ENCODE measurements around the gene NMT1. TPM values are rescaled to one million over a fixed set of nuclear protein-coding genes. Genes with fewer than 3 reads are reported as not detected.

Gene NMT1
- polyA plus RNA-seq, 1 donor: 71.5 TPM

- DNase-seq: no peak
Observed at GRCh38 chr17:45149669-45150664, 88.8 kb downstream of the NMT1 start.

DNA sequence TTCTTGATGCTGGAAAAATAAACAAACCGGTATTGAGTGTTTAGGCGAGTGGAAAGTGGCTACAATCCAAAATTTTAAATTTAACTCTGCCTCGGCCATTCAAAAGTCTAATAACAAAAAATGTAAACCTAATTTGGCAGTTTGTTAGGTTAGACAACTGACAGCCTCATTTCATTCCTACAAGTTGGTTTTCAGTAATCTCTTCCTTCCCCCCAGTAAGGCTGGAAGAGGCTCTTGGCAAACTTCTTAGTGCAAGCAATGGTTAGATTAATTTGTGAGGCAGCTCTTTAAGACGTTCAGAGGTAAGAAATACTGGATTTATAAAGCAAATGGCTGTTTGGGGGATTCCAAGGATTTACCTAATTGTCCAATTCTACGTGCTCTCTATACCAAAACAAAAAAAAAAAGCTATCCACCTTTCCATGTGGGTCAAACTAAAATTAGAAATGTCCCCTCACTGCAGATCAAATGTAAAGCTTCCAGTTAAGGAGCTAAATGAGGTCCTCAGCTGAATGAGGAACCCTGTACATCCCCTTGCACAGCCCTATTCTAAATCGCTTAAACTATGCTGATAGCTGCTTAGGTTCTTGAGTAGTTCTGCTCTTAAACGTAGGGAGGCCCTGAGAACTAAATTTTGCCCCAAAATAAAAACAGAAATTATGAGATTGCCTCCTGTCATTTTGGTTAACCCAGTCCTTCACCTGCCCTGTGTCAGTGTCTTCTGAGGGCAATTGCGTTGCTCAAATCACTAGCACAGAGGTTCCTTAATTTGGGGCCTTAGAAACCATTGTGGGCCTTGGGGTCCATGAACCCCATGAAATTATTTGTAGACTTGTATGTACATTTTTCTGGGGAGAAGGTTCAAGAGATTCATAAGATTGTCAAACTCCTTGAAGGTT is 90.0 kb downstream of the NMT1 start:
- no peak for DNase-seq

GRCh38 chr17:45155029-45155428 is 93.9 kb downstream of the NMT1 start:
- no peak for DNase-seq

DNA sequence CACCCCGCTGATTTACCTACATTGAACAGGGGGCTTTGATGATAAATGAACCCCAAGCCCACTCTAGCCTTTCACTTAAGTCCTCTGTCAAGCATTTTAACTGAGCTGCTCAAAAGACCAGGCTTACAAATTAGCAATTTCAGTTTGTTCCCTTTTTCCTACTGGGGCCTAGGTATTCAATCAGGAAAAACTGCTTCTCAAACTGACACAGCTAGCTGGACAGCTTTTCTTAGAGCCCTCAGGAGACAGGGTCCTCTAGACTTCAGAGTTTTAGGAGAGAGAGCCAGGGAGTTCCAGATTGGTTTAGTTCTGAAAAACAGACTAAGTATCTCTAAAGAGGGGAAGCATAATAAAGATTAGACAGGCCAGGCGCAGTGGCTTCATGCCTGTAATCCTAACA is 94.4 kb downstream of the NMT1 start:
- DNase-seq: no peak

GRCh38 chr17:45156242-45156641 is 95.1 kb downstream of the NMT1 start:
- DNase-seq: no peak

Other genes starting within 250 kb of the NMT1 start
- gene GJC1, start 231.0 kb upstream of the NMT1 start, polyA plus RNA-seq (ENCODE audit: insufficient read length): 30.3 TPM
- gene HIGD1B, start 213.4 kb upstream of the NMT1 start, polyA plus RNA-seq (ENCODE audit: insufficient read length): 1.4 TPM
- gene EFTUD2, start 161.9 kb upstream of the NMT1 start, polyA plus RNA-seq (ENCODE audit: insufficient read length): 132 TPM
- 0.58 TPM for gene GFAP, start 145.8 kb upstream of the NMT1 start, polyA plus RNA-seq (ENCODE audit: insufficient read length)
- 19.7 TPM for gene KIF18B, start 113.5 kb upstream of the NMT1 start, polyA plus RNA-seq (ENCODE audit: insufficient read length)
- 0.91 TPM for gene C1QL1, start 93.0 kb upstream of the NMT1 start, polyA plus RNA-seq (ENCODE audit: insufficient read length)
- gene DCAKD, start 9.7 kb upstream of the NMT1 start, polyA plus RNA-seq (ENCODE audit: insufficient read length): 55.3 TPM
- 20.5 TPM for gene PLCD3, start 71.2 kb downstream of the NMT1 start, polyA plus RNA-seq (ENCODE audit: insufficient read length)
- 11.8 TPM for gene ACBD4, start 74.4 kb downstream of the NMT1 start, polyA plus RNA-seq (ENCODE audit: insufficient read length)
- gene HEXIM1, start 87.2 kb downstream of the NMT1 start, polyA plus RNA-seq (ENCODE audit: insufficient read length): 43.8 TPM
- 11.3 TPM for gene HEXIM2, start 100.6 kb downstream of the NMT1 start, polyA plus RNA-seq (ENCODE audit: insufficient read length)
- gene FMNL1, start 160.6 kb downstream of the NMT1 start, polyA plus RNA-seq (ENCODE audit: insufficient read length): 5.7 TPM
- gene SPATA32, start 200.8 kb downstream of the NMT1 start, polyA plus RNA-seq (ENCODE audit: insufficient read length): 0.38 TPM

Measured in left kidney (tissue), 2 donors.